GM19025 (cell line): ENCODE measurements around the gene QPRT.
"Not testable (repeated sequence)": the region's sequence is repeated elsewhere in the genome, so short reads cannot be mapped to it uniquely, and the experiment has no call there.

ENCODE experiments used
- ATAC-seq: cut with Tn5 transposase; IDR thresholded peaks from one replicate; pipeline ENCODE4 v1.9.1; 2021; ENCODE audit warnings: mild to moderate bottlenecking, low read depth, moderate library complexity; ENCODE audit not compliant: unreplicated experiment

QPRT gene

DNA sequence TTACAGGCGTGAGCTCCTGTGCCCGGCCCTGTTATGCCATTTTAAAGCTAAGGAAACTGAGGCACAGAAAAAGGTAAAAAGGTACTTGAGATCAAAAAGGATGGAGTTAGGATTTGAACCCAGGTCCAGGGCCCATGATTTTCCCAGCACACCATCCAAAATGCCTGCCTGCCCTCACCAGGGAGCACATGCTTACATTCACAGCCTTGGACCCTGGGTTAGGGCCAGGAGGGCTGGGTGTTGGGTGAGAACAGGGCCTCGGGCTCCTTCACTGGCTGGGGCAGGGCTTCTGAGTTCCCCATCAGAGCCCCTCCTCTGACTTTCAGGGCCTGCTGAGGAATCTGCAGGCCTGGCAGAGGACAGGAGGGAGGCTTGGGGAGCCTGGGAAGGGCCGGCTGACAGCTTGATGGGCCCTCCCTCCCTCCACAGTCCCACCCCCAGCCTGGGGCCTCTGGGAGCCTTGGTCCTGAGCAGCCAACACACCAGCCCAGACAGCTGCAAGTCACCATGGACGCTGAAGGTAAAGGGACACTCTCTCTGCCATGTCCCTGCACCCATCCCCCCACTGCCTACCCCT, at the start of gene QPRT:
QPRT (plus strand) TSS at position 490 of the 577 bp plus-strand sequence; CDS start at position 508, 18 bp downstream.
- ATAC-seq: no peak

DNA sequence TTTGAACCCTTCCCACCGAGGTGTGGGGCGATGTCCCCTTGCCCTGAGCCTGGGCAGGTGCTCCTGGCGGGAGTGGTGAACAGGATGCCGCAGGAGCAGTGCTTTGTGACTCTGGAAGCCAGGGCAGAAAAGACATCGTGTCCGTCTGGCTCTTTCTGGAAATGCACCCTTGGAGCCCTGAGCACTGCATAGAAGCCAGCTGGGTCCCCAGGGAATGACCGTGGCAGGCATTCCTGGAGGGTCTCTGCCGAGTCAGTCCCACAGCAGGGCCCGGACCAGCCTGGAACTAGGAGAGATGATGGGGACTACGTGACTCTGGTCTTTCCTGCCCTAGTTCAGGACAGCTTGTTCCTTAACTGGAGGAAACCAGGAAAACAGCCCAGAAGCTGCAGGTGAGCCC, 49.7 kb upstream of the QPRT start:
- not testable (repeated sequence) for ATAC-seq

DNA sequence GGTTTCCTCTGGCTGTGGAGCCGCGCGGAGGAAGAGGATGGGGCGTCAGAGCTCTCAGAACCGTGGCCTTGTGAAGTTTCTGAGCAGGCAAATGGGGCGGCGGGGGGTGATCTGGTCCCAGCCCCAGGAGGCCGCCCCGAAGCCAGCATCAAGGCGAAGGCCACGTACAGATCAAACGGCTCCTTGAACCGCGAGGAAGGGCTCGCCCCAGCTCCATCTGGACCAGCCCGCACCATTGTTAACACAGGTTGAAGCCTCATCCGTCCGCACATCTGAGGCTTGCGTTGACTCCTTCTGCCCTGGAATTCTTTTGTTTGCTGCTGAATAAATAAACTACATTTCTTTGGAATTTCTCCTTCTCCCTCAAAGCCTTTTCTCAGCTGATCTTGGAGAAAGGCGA, 47.3 kb upstream of the QPRT start:
- not testable (repeated sequence) for ATAC-seq

DNA sequence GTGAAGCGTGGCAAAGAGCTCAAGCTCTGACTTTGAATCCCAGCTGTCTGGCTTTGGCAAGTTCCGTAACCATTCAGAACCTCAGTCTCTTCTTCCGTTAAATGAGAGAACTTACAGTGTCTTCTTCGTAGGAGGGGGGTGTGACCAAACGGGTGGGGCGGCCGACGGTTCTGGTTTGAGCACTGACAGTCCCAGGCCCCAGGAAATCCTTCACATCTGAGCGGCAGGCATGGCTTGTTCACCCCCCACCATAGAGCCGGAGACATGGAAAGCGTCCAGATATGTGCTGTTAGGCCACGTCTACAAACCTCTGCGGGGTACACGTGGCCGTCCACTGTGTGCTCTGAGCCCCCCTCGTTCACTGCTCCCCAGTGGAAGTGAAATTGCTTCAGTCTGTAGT, 43.1 kb upstream of the QPRT start:
- not testable (repeated sequence) for ATAC-seq

DNA sequence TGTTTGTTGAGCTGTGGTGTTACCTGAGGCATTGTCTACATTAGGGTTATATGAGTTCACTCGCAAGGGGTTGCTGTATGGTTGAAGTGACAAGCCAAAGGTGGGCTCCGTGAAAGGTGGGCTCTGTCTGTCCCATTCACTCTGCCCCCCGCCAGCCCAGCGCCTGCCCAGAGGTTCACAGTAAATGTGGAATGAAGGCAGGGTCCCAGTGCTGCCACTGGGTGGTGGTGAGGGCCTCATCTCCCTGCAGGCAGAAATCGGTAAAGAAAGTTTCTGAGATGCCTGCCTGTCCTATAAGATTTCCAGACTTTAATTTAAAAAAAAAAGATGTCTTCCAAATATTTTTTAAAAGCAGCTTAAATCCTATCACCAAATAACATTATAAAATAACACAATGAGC, 42.6 kb upstream of the QPRT start:
- not testable (repeated sequence) for ATAC-seq

DNA sequence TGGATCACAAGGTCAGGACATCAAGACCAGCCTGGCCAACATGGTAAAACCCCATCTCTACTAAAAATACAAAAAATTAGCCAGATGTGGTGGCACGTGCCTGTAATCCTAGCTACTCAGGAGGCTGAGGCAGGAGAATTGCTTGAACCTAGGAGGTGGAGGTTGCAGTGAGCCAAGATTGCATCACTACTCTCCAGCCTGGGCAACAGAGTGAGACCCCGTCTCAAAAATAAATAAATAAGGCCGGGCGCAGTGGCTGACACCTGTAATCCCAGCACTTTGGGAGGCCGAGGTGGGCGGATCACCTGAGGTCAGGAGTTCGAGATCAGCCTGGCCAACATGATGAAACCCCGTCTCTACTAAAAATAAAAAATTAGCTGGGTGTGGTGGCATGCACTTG, 40.2 kb upstream of the QPRT start:
- ATAC-seq: not testable (repeated sequence)

DNA sequence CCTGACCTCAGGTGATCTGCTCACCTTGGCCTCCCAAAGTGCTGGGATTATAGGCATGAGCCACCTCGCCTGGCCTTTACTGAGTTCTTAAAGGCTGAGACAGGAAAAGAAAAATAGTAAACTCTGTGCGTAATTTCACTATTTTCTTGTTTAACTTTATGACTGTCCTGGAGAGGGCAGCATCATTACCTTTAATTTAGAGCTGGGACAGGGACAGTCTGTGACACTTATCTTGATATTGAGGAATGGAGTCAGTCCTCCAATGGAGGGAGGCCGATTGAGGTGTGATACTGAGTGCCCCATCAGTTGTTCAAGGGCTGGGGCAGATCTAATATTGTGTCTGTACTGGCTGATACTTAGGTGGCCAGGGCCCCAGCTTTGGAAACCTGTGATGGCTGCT, 37.4 kb upstream of the QPRT start:
- no peak for ATAC-seq

DNA sequence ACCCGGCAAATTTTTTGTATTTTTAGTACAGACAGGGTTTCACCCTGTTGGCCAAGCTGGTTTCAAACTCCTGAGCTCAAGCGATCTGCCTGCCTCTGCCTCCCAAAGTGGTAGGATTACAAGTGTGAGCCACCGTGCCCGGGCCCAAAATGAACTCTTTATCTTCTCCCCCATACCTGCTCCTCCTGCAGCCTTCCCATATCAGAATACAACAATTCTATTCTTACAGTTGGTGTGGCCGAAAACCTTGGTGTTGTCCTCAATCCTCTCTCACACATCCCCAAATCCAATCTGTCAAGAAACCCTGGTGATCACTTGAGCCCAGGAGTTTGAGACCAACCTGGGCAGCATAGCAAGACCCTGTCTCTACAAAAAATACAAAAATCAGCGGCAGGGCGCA, 35.4 kb upstream of the QPRT start:
- no peak for ATAC-seq

DNA sequence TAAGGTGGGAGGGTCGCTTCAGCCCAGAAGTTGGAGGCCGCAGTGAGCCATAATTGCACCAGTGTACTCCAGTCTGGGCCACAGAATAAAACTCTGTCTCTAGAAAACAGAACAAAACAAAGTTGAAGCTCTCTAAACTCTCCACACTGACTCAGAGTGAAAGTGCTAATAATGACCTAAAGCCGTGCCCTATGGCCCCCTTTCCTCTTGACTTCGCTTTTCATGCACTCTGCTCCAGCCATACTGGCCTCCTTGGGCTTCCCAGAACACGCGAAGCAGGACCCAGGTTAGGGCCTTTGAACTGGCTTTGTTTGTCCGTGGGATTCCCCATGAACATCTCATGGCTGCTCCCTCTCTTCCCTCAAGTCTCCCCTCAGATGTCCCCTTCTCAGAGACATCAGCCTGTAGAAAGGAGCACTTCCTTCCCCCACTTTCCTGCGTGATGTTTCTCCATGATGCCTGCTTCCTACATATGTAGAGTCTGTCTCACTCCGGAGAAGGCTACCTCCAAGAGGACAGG, 34.6 kb upstream of the QPRT start:
- ATAC-seq: peak; percentile 52

DNA sequence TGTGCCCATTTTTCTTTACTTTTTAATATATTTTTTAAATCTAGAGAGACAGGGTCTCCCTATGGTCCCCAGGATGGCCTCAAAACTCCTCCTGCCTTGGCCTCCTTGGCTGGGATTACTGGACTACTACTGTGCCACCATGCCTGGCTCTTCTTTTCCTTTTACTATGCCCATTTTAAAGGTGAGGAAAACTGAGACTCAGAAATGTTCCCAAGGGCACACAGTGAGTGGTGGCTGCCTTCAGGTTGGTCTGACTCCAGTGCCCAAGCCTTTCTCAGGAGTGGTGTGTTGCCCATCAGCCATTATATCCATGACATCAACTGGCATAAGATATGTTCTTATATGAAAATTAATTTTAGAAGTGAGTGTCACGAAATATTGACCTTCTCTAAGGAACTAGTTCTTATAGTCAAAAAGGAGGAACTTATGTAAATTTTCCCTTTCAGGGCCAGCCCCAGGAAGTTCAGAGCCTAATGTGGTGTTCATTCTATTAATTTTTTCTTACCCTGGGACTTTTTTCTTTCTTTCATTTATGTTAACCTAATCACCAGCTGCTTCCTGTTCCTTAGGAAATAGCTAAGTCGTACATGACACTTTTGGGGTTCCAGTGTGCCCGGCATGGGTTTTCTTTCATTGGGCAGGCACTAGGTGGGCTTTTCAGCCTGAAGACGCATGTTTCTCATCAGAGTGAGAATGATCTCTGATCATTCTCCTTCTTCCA, 33.8 kb upstream of the QPRT start:
- ATAC-seq: no peak

DNA sequence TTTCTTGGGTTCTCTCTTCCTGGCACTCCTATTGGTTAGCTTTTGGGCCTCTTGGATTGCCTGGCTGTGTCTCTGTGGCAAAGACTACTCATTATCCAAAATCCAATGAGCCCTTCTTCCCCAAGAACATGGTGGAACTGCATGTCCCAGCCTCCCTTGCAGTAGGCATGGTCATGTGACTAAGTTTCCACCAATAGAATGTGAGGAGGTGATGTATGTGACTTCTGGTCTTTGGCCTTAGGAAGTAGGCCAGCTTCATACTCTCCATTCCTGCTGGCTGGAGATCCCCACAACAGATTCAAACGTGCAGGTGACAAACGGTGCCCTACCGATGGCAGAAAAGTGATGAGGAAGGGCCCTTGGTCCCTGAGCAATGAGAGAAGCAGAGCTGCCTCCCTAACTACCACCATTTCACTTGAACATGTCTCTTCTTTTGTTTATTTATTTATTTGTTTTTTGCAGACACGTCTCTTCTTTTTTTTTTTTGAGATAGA, 33.2 kb upstream of the QPRT start:
- ATAC-seq: no peak

DNA sequence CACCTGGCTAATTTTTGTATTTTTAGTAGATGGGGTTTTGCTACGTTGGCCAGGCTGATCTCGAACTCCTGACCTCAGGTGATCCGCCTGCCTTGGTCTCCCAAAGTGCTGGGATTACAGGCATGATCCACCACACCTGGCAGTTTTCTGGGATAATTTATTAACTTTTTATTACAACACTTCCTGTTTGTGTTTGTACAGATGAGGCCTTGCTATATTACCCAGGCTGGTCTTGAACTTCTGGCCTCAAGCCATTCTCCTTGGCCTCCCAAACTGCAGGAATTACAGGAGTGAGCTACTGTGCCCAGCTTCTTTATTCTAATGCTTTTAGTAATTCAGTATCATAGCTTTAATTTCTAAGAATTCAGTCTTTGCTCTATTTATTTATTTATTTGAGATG, 32.0 kb upstream of the QPRT start:
- no peak for ATAC-seq

DNA sequence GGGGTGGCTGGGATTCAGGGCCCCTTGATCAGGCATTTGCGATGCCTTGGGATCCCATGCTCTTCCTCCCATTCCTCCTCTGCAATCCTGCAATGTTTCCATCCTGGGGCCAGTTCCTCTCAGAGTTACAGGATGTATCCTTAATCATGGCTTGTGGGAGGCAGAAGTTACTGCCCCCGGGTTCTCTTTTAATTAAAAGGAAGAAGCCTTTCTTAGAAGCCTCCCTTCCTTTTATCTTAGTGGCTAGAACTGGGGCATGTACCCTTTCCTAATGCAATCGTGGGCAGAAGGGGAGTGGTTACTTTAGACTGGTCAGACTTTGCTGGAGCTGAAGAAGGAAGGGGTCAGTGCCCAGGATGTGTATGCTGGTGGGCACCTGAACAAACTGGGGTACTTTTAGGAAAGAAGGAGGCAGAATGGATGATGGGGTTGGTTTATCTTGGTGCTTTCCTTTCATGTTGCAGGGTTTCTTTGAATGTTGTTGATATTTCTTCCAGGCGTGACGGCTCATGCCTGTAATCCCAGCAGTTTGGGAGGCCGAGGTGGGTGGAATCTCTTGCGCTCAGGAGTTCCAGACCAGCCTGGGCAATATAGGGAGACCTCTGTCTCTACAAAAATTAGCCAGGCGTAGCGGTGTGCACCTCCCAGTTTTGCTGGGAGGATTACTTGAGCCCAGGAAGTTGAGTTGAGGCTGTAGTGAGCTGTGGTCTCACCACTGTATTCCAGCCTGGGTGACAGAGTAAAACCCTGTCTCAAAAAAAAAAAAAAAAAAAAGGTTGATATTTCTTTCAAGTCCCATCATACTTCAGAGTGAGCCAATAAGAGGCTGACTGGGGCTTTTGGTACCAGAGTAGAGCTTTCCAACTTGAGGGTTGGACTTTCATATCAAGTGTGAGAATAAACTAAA, 29.1 kb upstream of the QPRT start:
- ATAC-seq: no peak

DNA sequence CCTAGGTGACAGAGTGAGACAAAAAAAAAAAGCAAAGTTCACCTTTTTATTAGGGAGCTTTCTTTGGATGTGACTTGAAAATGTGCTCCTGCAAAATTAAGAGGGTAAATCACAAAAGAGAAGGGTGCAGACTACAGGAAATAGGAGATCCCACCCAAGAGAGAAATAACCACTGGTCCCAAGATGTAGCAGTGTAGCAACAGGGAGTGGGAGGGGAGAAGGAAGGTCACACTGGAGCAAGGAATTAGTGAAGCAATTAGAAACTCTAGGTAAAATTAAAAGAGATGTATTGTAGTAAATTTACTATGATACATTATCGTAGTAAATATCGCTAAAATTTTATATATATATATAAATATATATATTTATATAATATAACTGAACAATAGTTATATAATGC, 28.2 kb upstream of the QPRT start:
- no peak for ATAC-seq

DNA sequence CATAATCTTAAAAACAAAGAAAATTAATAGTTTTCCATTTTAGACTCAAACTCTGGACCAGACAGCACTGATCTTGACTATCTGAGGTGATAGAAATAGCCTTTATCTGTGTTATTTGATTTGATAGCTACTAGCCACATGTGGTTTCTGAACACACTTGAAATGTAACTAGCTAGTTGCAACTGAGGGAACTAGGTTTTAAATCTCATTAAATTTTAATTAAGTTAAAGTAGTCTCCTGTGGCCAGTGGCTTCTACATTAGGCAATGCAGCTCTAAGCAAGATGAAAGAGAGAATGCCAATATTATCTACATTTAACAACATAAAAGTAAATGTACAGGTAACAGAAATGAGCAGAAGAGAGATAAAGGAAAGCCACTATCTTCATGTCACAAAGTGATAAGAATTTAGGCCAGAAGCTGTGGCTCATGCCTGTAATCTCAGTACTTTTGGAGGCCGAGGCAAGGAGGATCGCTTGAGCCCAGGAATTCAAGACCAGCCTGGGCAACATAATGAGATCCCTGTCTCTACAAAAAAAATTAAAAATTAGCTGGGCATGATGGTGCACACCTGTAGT, 27.1 kb upstream of the QPRT start:
- no peak for ATAC-seq

DNA sequence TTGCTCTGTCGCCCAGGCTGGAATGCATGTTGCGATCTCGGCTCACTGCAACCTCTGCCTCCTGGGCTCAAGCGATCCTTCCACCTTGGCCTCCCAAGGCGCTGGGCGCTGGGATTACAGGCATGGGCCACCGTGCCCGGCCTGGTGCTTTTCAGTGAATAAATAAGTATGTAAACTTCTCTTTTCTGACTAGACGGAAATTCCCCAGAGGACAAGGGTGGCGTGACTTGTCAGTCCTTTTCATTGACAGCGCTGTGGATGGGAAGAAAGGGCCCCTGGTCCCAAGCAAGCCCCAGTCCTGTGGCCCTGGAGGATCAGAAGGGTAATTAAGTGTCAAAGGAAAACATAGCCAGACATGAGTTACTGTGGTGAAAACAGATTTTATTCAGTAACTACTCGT, 25.5 kb upstream of the QPRT start:
- no peak for ATAC-seq

DNA sequence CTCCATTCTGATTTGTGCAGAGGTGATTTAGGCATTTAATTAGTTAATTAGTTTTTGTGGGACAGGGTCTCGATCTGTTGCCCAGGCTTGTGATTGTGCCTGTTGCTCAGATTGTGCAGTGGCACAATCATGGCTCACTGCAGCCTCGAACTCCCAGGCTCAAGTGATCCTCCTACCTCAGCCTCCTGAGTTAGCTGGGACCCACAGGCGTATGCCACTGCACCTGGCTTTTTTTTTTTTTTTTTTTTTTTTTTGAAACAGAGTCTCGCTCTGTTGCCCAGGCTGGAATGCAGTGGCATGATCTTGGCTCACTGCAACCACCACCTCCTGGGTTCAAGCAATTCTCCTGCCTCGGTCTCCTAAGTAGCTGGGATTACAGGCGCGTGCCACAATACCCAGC, 25.1 kb upstream of the QPRT start:
- not testable (repeated sequence) for ATAC-seq

DNA sequence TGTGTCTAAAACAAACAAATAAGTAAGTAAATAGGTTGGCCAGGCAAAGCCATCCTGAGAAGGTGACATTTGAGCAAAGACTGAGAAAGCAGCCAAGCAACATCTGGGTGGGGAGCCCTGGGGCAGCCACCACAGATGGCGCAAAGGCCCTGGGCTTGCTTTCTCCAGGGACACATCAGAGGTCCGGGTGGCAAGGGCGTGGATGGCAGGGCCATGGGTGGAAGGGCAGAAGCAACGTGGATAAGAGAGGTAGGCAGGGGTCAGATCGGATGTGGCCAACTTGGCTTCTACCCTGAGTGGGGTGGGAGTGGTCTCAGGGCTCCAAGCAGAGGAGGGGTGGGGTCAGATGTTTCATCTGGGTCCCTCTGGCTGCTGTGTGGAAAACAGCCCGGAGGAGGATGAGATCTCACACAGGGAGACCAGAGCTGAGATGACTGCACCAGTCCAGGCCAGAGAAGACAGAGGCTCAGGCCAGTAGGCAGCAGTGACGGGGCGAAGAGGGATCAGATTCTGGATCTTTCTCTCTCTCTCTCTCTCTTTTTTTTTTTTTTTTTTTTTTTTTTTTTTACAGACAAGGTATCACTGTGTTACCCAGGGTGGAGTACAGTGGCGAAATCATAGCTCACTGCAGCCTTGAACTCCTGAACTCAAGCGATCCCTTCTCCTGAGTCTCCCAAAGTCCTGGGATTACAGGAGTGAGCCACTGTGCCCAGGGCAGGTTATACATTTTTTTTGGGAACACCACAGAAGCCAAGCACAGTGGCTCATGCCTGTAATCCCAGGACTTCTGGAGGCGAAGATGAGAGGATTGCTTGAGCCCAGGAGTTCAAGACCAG, 22.1 kb upstream of the QPRT start:
- no peak for ATAC-seq

DNA sequence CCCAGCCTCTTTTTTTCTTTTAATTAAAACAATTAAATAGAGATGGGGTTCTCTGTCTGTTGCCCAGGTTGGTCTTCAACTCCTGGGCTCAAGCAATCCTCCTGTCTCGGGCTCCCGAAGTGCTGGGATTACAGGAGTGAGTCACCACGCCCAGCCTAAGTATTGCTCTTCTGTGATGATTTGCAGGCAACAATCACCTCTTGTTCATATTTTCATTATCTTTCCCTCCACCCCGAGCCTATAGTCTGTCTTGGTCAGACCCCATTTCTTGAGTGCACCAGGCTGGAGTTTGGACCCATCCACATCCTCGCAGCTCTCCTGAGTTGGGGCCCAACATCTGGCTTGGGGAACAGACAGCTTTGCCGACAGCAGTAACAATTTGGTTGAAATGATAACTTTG, 20.3 kb upstream of the QPRT start:
- ATAC-seq: no peak
